GM18499 (cell line): ENCODE data around the gene TLE2.

ENCODE experiments used
- ATAC-seq: cut with Tn5 transposase; IDR thresholded peaks from one replicate; pipeline ENCODE4 v1.9.1; 2021; ENCODE audit warnings: moderate number of reproducible peaks; ENCODE audit not compliant: insufficient read depth, unreplicated experiment

TLE2 gene

DNA sequence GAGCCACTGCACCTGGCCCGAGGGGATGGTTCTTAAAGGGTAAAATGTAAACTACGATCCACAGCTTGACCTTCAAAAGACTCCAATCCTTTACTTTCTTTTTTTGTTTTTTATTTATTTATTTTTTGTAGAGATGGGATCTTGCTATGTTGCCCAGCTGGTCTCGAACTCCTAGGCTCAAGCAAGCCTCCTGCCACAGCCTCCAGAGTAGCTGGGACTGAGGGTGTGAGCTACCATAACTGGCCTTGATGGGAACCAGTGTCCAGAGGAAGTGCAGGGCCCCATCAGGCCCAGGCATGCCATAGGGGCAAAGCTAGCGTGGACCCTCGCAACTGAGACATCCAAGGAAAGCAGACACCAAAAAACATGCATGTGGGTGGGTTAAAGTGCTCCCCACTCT lies 66.0 kb downstream of the TLE2 start:
- ATAC-seq = no peak

GRCh38 chr19:2962018-2962670 lies 66.9 kb downstream of the TLE2 start:
- no peak for ATAC-seq

DNA sequence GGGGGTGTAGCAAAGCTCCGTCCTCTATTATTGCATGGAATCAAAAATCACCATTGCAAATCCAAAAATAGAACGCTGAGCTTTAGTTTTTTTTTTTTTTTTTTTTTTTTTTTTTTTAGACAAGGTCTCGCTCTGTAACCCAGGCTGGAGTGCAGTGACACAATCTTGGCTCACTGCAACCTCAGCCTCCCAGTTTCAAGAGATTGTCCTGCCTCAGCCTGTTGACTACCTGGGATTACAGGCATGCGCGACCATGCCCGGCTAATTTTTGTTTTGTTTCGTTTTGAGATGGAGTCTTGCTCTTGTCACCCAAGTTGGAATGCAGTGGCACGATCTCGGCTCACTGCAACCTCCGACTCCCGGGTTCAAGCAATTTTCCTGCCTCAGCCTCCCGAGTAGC lies 69.0 kb downstream of the TLE2 start:
- ATAC-seq = no peak

DNA sequence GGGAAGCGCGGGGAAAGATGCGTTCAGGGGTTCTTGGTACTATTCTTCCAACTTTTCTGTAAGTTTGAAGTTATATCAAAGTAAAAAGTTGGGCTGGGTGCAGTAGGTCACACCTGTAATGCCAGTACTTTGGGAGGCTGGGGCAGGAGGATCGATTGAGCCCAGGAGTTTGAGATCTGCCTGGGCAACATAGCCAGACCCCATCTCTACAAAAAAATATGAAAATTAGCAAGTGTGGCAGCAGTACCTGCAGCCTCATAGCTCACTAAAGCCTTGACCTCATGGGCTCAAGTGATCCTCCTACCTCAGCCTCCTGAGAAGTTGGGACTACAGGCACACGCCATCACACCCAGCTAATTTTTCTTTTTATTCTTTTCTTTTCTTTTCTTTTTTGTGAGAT lies 71.9 kb downstream of the TLE2 start:
- ATAC-seq = no peak

- no peak for ATAC-seq
Measured at GRCh38 chr19:2952953-2953481, 76.1 kb downstream of the TLE2 start.

GRCh38 chr19:2950286-2951124 lies 78.6 kb downstream of the TLE2 start:
- peak; percentile 86 for ATAC-seq

DNA sequence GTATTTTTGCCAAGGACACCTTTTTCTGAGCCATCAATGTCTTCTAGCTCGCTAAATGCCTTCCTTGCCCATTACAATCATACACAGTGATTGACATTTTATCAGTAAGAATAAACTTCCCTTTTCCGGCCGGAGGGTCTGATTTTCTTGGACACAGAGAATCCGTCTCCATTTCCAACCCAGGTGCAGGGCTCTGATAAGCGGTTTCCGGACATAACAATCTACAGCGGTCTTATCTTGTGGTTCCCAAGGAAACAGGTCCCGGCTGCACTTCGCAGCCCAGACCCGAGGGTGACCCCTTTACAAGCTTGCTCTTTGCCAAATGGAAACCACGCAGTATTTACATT lies 79.2 kb downstream of the TLE2 start:
- no peak for ATAC-seq
